Stimulated activated CD4-positive, alpha-beta T cell treated with anti-CD3 and anti-CD28 coated beads, Interleukin-4, amount 100 ng/mL, for 24 hours (primary cell): Measurements from ENCODE around the gene CENPM.

Experiments used
- DNase-seq: peaks from one replicate; pipeline ENCODE4 v3.0.0-alpha.2; 2020

Gene CENPM

DNA sequence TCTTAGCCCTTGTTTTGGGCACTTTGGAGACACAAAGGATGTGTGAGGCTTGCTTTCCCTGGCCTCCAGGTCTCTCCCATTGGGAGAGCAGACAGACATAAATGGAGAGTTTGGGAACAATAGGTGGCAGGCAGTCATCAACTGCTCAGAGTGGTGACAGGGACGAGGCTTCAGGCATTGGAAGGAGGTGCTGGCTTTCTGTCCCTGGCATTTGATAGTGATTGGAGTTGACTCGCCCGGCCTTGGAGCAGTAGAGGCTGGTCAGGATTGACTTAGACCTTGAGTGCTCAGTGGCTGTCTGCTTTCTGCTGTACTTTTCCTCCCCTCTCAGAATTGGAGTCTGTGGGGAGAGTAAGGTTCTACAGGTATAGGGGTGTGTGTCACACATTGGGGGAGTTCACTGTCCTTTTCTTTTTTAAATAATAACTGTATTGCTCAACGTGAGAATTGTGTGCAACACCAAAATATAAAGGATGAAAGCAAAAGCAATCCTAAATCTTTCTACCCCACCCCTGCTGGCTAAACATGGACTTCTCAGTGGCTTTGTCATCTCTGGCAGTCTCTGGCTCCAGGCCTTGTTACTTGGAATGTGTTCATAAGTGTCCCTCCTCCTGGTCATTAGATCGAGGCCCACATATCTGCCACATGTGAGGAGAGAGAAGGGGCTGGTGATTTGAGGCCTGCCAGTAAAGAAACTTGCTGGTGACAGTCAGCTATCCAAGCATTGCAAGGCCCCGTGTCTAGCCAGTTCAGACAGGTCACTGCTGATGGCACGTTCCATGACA, 53.2 kb downstream of the CENPM start:
- DNase-seq = no peak

DNA sequence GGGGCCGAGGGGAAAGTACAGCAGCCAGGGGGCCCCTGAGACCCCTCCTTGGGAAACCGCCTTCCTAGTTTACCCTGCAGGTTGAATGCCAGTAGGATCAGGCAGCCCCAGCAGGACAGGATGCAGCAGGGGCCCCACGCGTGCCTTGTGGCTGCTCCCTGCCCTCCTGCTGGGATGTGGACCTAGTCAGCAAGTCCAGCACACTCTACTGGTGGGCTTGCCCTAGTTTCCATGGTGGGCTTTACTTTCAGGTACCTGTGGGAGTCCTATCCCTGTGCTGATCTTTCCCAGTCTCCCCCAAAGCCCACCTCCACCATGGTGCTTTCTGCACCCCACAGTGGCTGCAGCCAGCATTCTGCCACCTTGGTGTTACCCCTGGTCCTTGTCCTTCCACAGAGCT, 54.2 kb downstream of the CENPM start:
- DNase-seq = no peak

DNA sequence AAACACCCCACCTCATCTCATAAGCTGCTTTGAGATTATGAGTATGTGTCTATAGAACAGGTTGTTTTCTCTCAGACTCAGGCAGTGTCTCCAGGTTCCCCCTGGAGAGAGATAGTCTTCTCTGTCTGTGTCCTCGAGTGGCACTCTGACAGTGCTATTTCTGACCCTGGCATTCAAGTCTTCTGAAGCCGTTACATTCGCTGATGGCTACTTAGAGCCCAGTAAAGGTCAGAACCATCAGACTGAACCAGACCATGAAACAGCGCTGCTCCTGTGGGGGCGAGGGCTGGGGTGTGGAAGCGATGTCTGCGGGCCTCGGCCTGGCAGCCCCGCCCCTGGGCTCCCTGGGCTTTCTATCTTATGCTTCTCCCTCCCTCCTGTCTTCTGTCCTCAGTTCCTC, 55.5 kb downstream of the CENPM start:
- no peak for DNase-seq
